AG04450 (cell line): ENCODE measurements around the gene NWD2. TPM values are rescaled to one million over a fixed set of nuclear protein-coding genes. Genes with fewer than 3 reads are reported as not detected.

Experiments used
- CTCF ChIA-PET: fragments of 300-600, 350-600 bp; formaldehyde crosslinking; extraction: SDS; loops from one replicate; lab custom pipeline; 2022; ENCODE audit warnings: antibody characterized with exemption, inconsistent platforms; lab: Charles Lee
- POLR2A ChIA-PET: fragments of 350-600 bp; formaldehyde crosslinking; extraction: SDS; loops from one replicate; lab custom pipeline; 2021; ENCODE audit warnings: antibody characterized with exemption, inconsistent platforms; lab: Yijun Ruan, JAX
- DNase-seq: peaks from one replicate; pipeline ENCODE4 v3.0.0-alpha.2; 2011; ENCODE audit warnings: low read depth, low spot score
- H3K27ac ChIP-seq: one replicate; pipeline ENCODE4 v1.5.1; 2012; ENCODE audit warnings: low read depth, low read length, control low read depth
- H3K27me3 ChIP-seq: one replicate; pipeline ENCODE4 v1.6.0; 2012; ENCODE audit warnings: low read length; ENCODE audit not compliant: control insufficient read depth, insufficient read depth
- H3K4me3 ChIP-seq: 2 replicates; pipeline ENCODE4 v1.5.1; 2011; ENCODE audit warnings: mild to moderate bottlenecking, low read depth, low read length, control low read depth
- H3K9me3 ChIP-seq: 2 replicates; pipeline ENCODE4 v1.5.1; 2012; ENCODE audit warnings: low read length; ENCODE audit not compliant: control insufficient read depth, insufficient read depth
- CTCF ChIP-seq: IDR thresholded peaks from 2 replicates; pipeline ENCODE4 v1.5.1; 2011; ENCODE audit warnings: low read depth, low read length, control low read depth, inconsistent platforms
- polyA plus RNA-seq: library from polyadenylated mRNA; depleted of rRNA; stranded (reverse); fragments of >200 nt; gene quantifications from 2 replicates; pipeline ENCODE4 v1.2.3, GENCODE V29; 2011

Gene NWD2
- polyA plus RNA-seq, 1 experiment: not detected

DNA sequence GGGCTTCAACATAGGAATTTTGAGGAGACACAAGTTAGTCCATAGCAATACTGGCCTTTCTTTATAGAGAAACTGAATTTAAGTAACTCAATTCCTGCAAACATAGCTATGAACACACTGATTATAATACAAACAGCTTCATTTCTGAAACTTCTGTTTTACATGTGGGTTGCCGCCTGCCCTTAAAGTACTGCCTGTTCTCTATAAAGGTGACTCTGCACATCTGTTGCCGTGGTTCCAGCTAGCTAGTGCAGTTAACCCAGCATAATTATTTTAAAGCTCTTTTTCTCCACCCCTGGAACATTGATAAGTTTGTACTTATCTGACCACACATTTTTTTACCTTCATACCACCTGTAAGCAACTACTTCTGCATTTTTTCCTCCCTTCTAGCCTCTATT lies 177.6 kb downstream of the NWD2 start:
- no peak for TF ChIP-seq CTCF
- ChIA-PET CTCF (no interaction called here), POLR2A (no interaction called here)
- Histone ChIP-seq H3K27me3 (no peaks in the 10 kb centered on the region), H3K27ac (no peak overlapping the region), H3K4me3 (no peak overlapping the region), H3K9me3 (no peaks in the 10 kb centered on the region)
- no peak for DNase-seq

DNA sequence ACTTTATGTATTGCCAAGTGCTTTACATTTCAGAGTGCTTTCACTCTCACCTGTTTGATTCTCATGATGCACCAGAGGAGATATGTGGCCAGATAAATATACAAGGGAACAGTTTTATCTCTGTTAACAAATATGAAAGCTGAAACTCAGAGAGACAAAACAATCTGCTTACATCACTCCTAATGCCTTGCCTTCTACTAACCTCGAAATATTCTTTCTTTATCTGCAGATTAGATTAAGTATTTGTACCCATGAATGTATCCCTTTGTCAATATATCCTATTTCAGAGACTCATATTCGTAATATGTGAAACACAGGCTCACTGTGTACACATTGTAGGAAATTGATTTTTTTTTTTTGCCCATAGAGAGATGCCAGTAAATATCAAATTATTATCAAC lies 178.1 kb downstream of the NWD2 start:
- TF ChIP-seq CTCF: no peak
- no peak overlapping the region for H3K4me3 ChIP-seq
- no peaks in the 10 kb centered on the region for H3K27me3 ChIP-seq
- DNase-seq: no peak
- CTCF ChIA-PET: interaction anchor here (1.1 kb wide), 1 partner anchor 12 kb away, joined by 4 read pairs; no protein-coding TSS in a partner anchor
- POLR2A ChIA-PET: no interaction called here
- no peak overlapping the region for H3K27ac ChIP-seq
- no peaks in the 10 kb centered on the region for H3K9me3 ChIP-seq

- CTCF ChIA-PET: interaction anchor here (1.1 kb wide), 1 partner anchor 11 kb away, joined by 4 read pairs; no protein-coding TSS in a partner anchor
- TF ChIP-seq CTCF: no peak
- DNase-seq: no peak
- no peak overlapping the region for H3K27ac ChIP-seq
- no peak overlapping the region for H3K4me3 ChIP-seq
- H3K9me3 ChIP-seq: no peaks in the 10 kb centered on the region
- POLR2A ChIA-PET: no interaction called here
- H3K27me3 ChIP-seq: no peaks in the 10 kb centered on the region
Measured at GRCh38 chr4:37423310-37423709, 178.8 kb downstream of the NWD2 start.

- Histone ChIP-seq H3K27ac (no peak overlapping the region), H3K9me3 (no peaks in the 10 kb centered on the region), H3K27me3 (no peaks in the 10 kb centered on the region), H3K4me3 (no peak overlapping the region)
- TF ChIP-seq CTCF: no peak
- CTCF ChIA-PET: no interaction called here
- DNase-seq: no peak
- POLR2A ChIA-PET: no interaction called here
Measured at GRCh38 chr4:37424753-37425152, 180.2 kb downstream of the NWD2 start.

DNA sequence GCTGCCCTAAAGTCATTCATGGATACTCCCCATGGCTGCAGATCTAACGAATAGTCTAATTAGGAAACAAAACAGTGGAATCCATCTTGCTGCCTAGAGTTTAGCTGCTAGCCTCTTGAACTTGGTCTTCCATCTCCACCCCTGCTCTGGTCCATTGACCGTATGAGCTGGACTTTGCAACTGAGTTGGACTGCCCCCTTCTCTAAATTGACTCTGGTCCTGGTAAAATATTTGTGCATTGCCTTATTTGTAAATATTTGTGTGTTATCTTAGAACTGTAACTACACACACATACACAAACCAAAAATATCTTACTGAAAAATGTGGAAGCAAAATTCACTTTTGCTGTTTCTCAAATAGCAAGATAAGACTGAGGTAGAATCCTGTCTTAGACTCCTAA lies 181.3 kb downstream of the NWD2 start:
- TF ChIP-seq CTCF: no peak
- DNase-seq: no peak
- POLR2A ChIA-PET: no interaction called here
- Histone ChIP-seq H3K27me3 (no peaks in the 10 kb centered on the region), H3K4me3 (no peak overlapping the region), H3K9me3 (no peaks in the 10 kb centered on the region), H3K27ac (no peak overlapping the region)
- CTCF ChIA-PET: no interaction called here
